Measurements from ENCODE around the gene ZNF385B. TPM values are rescaled to one million over a fixed set of nuclear protein-coding genes. Genes with fewer than 3 reads are reported as not detected.

The ZNF385B gene
- total RNA-seq, 4 donors from 2014 or later: 0.51 to 2.9 (median 1.7) TPM

GRCh38 chr2:179769323-179769722 is 92.1 kb downstream of the ZNF385B start:
- TF ChIP-seq, protein P1, sequence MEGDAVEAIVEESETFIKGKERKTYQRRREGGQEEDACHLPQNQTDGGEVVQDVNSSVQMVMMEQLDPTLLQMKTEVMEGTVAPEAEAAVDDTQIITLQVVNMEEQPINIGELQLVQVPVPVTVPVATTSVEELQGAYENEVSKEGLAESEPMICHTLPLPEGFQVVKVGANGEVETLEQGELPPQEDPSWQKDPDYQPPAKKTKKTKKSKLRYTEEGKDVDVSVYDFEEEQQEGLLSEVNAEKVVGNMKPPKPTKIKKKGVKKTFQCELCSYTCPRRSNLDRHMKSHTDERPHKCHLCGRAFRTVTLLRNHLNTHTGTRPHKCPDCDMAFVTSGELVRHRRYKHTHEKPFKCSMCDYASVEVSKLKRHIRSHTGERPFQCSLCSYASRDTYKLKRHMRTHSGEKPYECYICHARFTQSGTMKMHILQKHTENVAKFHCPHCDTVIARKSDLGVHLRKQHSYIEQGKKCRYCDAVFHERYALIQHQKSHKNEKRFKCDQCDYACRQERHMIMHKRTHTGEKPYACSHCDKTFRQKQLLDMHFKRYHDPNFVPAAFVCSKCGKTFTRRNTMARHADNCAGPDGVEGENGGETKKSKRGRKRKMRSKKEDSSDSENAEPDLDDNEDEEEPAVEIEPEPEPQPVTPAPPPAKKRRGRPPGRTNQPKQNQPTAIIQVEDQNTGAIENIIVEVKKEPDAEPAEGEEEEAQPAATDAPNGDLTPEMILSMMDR (IDR thresholded peaks at IDR 0.05; ENCODE audit: low read depth): no peak

GRCh38 chr2:179768765-179769164 is 92.6 kb downstream of the ZNF385B start:
- TF ChIP-seq, protein P1 (IDR thresholded peaks at IDR 0.05; ENCODE audit: low read depth): no peak

DNA sequence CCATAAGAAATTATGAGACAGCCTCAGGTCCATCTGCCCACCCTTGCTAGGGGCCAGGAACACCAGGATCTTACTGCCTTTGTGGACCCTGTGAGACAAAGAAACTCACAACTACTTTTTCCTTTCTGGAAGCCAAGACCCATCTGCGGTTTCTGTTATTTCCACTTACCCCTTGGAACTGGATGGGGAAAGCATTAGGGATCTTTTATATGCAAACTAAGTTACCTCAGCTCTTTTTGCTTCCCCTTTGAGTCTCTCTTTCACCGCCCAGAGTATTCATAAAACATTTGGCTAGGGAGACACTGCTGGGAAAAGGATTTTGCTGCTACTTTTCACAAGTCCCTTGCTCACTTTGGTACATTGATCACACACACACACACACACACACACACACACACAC is 95.7 kb downstream of the ZNF385B start:
- TF ChIP-seq, protein P1 (IDR thresholded peaks at IDR 0.05; ENCODE audit: low read depth): no peak

DNA sequence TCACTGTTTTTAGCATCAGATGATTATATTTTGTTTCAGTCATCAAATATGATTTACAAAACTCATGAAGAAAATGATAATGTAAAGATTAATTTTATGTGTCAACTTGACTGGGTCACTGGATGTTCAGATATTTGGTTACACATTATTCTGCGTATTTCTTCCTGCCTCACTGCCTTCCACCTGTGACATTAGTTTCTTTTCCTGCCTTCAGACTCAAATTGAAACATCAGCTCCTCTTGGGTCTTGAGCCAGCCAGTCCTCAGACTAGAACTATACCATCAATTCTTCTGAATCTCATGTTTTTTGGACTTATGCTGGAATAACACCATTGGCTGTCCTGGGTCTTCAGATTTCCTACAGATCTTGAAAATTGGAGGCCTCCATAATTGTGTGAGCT is 96.7 kb downstream of the ZNF385B start:
- TF ChIP-seq, protein P1 (IDR thresholded peaks at IDR 0.05; ENCODE audit: low read depth): no peak

- TF ChIP-seq, protein P1 (IDR thresholded peaks at IDR 0.05; ENCODE audit: low read depth): no peak
These were observed 102.8 kb downstream of the ZNF385B start for GRCh38 chr2:179758636-179759035.

DNA sequence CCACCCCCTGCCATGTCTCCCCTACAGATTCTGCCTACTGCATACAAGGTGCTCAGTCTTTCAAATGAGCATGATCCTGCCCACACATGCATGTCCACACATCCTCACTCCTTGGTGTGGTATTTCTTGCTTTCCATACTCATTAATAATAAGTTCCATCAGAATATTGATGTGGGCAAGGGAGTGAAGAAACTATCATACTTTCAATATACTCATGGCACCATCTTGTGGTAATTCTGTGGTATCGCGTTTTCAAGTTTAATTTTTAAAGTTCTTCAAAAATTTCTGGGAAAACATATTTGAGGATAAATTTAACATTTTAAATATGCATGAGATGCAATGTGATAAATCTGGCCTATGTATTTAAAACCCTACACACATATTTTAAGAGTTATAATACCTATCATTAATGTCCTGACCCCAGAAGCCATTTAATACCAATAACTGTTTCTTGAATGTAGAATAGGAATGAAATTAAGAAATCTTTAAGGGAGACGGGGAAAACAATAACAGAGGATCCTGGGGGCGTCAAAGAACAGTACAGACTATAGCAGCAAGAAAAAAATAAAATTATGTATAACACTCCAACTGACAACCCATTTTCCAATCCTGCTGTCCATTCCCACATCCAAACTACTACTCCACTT is 110.1 kb downstream of the ZNF385B start:
- TF ChIP-seq, protein P1 (IDR thresholded peaks at IDR 0.05; ENCODE audit: low read depth): no peak

DNA sequence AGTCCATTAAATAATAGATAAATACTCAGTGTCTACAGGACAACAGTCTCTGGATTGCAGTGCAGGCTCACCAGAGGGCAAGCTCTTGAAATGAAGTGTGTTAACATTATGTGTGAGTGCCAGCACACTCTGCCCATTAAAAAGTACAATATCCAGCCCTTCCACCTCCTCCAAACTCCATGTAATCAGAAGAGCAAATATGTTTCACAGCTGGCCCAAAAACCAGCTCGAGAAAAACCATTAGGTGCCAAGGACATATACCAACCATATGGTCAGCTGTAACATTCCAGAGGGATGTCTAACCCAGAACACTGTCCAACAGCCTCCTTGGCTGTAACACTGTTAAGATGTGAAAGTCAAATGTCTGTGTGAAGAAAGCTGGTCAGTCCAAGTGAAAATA is 112.2 kb downstream of the ZNF385B start:
- TF ChIP-seq, protein P1 (IDR thresholded peaks at IDR 0.05; ENCODE audit: low read depth): no peak
